Endothelial cell of umbilical vein (primary cell): ENCODE results near the gene IL1RL2. TPM values are rescaled to one million over a fixed set of nuclear protein-coding genes. Genes with fewer than 3 reads are reported as not detected.

Experiments used
- BruUV-seq: library from RNA; stranded (reverse); fragments of 400-500 nt; replicated peaks from 2 replicates; lab custom pipeline; 2021; lab: Mats Ljungman, UMichigan
- CTCF ChIA-PET: fragments of 300-600, 350-600 bp; sonication (Branson Sonifier 250); formaldehyde crosslinking; loops from one replicate; lab custom pipeline; 2021; ENCODE audit warnings: antibody characterized with exemption, inconsistent platforms; lab: Charles Lee
- POLR2A ChIA-PET: fragments of 300-600, 350-600 bp; sonication (Branson Sonifier 250); formaldehyde crosslinking; loops from one replicate; lab custom pipeline; 2021; ENCODE audit warnings: antibody characterized with exemption, inconsistent platforms; lab: Charles Lee
- DNase-seq: peaks from one replicate; pipeline ENCODE4 v3.0.0-alpha.2; 2011; ENCODE audit warnings: low read depth, low spot score
- FAIRE-seq: peaks from 2 replicates; lab custom pipeline; 2011; peaks lifted over from hg19 to GRCh38; lab: Jason Lieb, UNC
- H2AFZ ChIP-seq: 2 replicates; pipeline ENCODE4 v1.6.0; 2012; ENCODE audit warnings: low read depth, low read length, control low read depth, inconsistent platforms
- H3K27ac ChIP-seq: 2 replicates; pipeline ENCODE4 v1.5.1; 2011; ENCODE audit warnings: low read depth, mild to moderate bottlenecking, control low read depth, low read length, moderate library complexity; ENCODE audit not compliant: insufficient read depth
- H3K27me3 ChIP-seq, 2 experiments: 2 replicates each; pipeline versions ENCODE4 v1.6.0 to v1.6.1; 2011; ENCODE audit warnings: low read length in 2 of 2, mixed read lengths in 1 of 2; ENCODE audit not compliant: control insufficient read depth in 2 of 2, insufficient read depth in 2 of 2
- H3K36me3 ChIP-seq, 2 experiments: 2 replicates in 1 of 2; 3 replicates in 1 of 2; pipeline ENCODE4 v1.5.1; 2011; ENCODE audit warnings: low read length in 2 of 2, mild to moderate bottlenecking in 1 of 2, moderate library complexity in 1 of 2; ENCODE audit not compliant: control insufficient read depth in 2 of 2, insufficient read depth in 2 of 2; ENCODE audit errors: extremely low read depth in 1 of 2
- H3K4me1 ChIP-seq: 3 replicates; pipeline ENCODE4 v1.5.1; 2011; ENCODE audit warnings: mild to moderate bottlenecking, low read length; ENCODE audit not compliant: control insufficient read depth, insufficient read depth; ENCODE audit errors: extremely low read depth
- H3K4me2 ChIP-seq: 2 replicates; pipeline ENCODE4 v1.6.1; 2011; ENCODE audit warnings: low read length, control low read depth, mixed read lengths; ENCODE audit not compliant: insufficient read depth
- H3K4me3 ChIP-seq, 3 experiments: fragments of 200-600 bp in 1 of 3; sonication (generic), shearing (Covaris generic) in 1 of 3; replicated peaks in 1 of 3; 2 replicates each; pipeline ENCODE4 v1.5.1; 2011 to 2016; ENCODE audit warnings: control low read depth in 3 of 3, low read length in 3 of 3, mild to moderate bottlenecking in 2 of 3, inconsistent platforms in 1 of 3, low read depth in 1 of 3, moderate library complexity in 1 of 3; ENCODE audit not compliant: insufficient read depth in 1 of 3
- H3K79me2 ChIP-seq: 2 replicates; pipeline ENCODE4 v1.6.0; 2012; ENCODE audit warnings: low read length, inconsistent platforms; ENCODE audit not compliant: control insufficient read depth, insufficient read depth
- H3K9ac ChIP-seq: replicated peaks from 2 replicates; pipeline ENCODE3; 2011; ENCODE audit warnings: low read length, control low read depth; ENCODE audit not compliant: insufficient read depth; ENCODE audit errors: extremely low read depth
- H3K9me1 ChIP-seq: replicated peaks from 3 replicates; pipeline ENCODE4 v1.6.0; 2011; ENCODE audit warnings: mild to moderate bottlenecking, low read length; ENCODE audit not compliant: control insufficient read depth, insufficient read depth; ENCODE audit errors: extremely low read depth
- H3K9me3 ChIP-seq: replicated peaks from 2 replicates; pipeline ENCODE4 v1.5.1; 2012; ENCODE audit warnings: low read length, inconsistent platforms; ENCODE audit not compliant: control insufficient read depth, insufficient read depth
- H4K20me1 ChIP-seq: replicated peaks from 2 replicates; pipeline ENCODE3; 2011; ENCODE audit warnings: mild to moderate bottlenecking, low read length; ENCODE audit not compliant: control insufficient read depth, insufficient read depth; ENCODE audit errors: extremely low read depth
- EZH2 ChIP-seq: IDR thresholded peaks from 2 replicates; pipeline ENCODE4 v1.6.1; 2012; ENCODE audit warnings: borderline replicate concordance, low read depth, mild to moderate bottlenecking, moderate library complexity, low read length, inconsistent platforms; ENCODE audit not compliant: severe bottlenecking
- FOS ChIP-seq: IDR thresholded peaks from 2 replicates; pipeline ENCODE4 v1.6.1; 2011; ENCODE audit warnings: mild to moderate bottlenecking, low read length, moderate library complexity, borderline replicate concordance; ENCODE audit not compliant: insufficient read depth
- GATA2 ChIP-seq: IDR thresholded peaks from 2 replicates; pipeline ENCODE4 v1.7.0; 2011; ENCODE audit warnings: low read depth, mild to moderate bottlenecking, moderate library complexity, mixed read lengths, low read length; ENCODE audit not compliant: insufficient read length, insufficient read depth
- JUN ChIP-seq: IDR thresholded peaks from 2 replicates; pipeline ENCODE4 v1.6.1; 2011; ENCODE audit warnings: borderline replicate concordance, low read depth; ENCODE audit not compliant: insufficient read length, insufficient read depth
- MAX ChIP-seq: IDR thresholded peaks from 2 replicates; pipeline ENCODE4 v1.6.1; 2011; ENCODE audit not compliant: insufficient read depth, insufficient read length
- MYC ChIP-seq: IDR thresholded peaks from one replicate; pipeline ENCODE4 v1.6.1; 2011; ENCODE audit warnings: mild to moderate bottlenecking, low read depth, low read length
- POLR2A ChIP-seq: IDR thresholded peaks from 2 replicates; pipeline ENCODE4 v1.6.1; 2012; ENCODE audit warnings: low read depth, mild to moderate bottlenecking, control low read depth, low read length
- POLR2AphosphoS5 ChIP-seq: IDR thresholded peaks from 2 replicates; pipeline ENCODE4 v1.6.1; 2012; ENCODE audit warnings: low read depth, mild to moderate bottlenecking, control low read depth, low read length, moderate library complexity; ENCODE audit not compliant: insufficient read depth
- dilution Hi-C: fragments of 300-500 bp; cut with MboI; formaldehyde crosslinking; loops from one replicate; pipeline ENCODE4 v1.15.0; 2019; ENCODE audit warnings: low sequenced_read_pairs; ENCODE audit not compliant: extremely low pct_ligation_motif_present
- intact Hi-C: fragments of 100-400 bp; cut with micrococcal nuclease; formaldehyde crosslinking; loops from one replicate; pipeline ENCODE4 v1.10.0; 2022
- polyA plus RNA-seq, 4 experiments: library from polyadenylated mRNA; depleted of rRNA in 3 of 4; stranded (reverse) in 3 of 4; unstranded in 1 of 4; fragments of >200 nt; gene quantifications; 2 replicates each; pipeline versions ENCODE4 v1.2.1 to v1.2.3, GENCODE V29; 2011 to 2012; ENCODE audit warnings: missing spikeins in 1 of 4
- total RNA-seq: library from RNA; stranded (reverse); gene quantifications from 2 replicates; pipeline ENCODE4 v1.2.3, GENCODE V29; 2021
- TF ChIP-seq, protein P1 (sequence below), 2 donors: IDR thresholded peaks; 1 replicate in 1 of 2; 2 replicates in 1 of 2; pipeline ENCODE4 v1.5.1; 2011; ENCODE audit warnings: low read length in 2 of 2, mild to moderate bottlenecking in 2 of 2, moderate library complexity in 2 of 2, control low read depth in 1 of 2, inconsistent platforms in 1 of 2, low read depth in 1 of 2; ENCODE audit not compliant: insufficient read depth in 1 of 2; ENCODE audit errors: extremely low read depth in 1 of 2

IL1RL2 gene
- total and polyA plus RNA-seq, 2 donors (not counting 3 experiments of a cell fraction or from before 2014, with no cell fraction given): 0.11 TPM; not detected in 1

- TF ChIP-seq MAX (no peak), JUN (no peak), GATA2 (no peak), POLR2AphosphoS5 (no peak)
- no peaks in the 10 kb centered on the region for H4K20me1 ChIP-seq
- FAIRE-seq: no peak
- H3K9me3 ChIP-seq: no peaks in the 10 kb centered on the region
- dilution Hi-C loops: no loop called here
- no peak overlapping the region for H3K27ac ChIP-seq
- no peak overlapping the region for H3K9ac ChIP-seq
- BruUV-seq: no TSS peak
- no peak overlapping the region for H3K4me2 ChIP-seq
- no peaks in the 10 kb centered on the region for H3K27me3 ChIP-seq
- H3K9me1 ChIP-seq: no peaks in the 10 kb centered on the region
- CTCF ChIA-PET: interaction anchor here (1.0 kb wide), 1 partner anchor 43 kb away, joined by 3 read pairs; no protein-coding TSS in a partner anchor
- intact Hi-C loops: no loop called here
- no peak for DNase-seq
- H3K36me3 ChIP-seq: no peaks in the 10 kb centered on the region
- no peaks in the 10 kb centered on the region for H3K4me1 ChIP-seq
- H3K79me2 ChIP-seq: no peaks in the 10 kb centered on the region
- no peak overlapping the region for H3K4me3 ChIP-seq
- H2AFZ ChIP-seq: no peak overlapping the region
- POLR2A ChIA-PET: no interaction called here
These were observed 10.7 kb downstream of the IL1RL2 start for GRCh38 chr2:102197389-102198137.

- Histone ChIP-seq H3K4me3 (no peak overlapping the region), H3K4me1 (no peaks in the 10 kb centered on the region), H2AFZ (no peak overlapping the region), H3K9me1 (no peaks in the 10 kb centered on the region), H3K36me3 (no peaks in the 10 kb centered on the region), H3K27me3 (no peaks in the 10 kb centered on the region), H3K27ac (no peak overlapping the region), H4K20me1 (no peaks in the 10 kb centered on the region), H3K9ac (no peak overlapping the region), H3K9me3 (no peaks in the 10 kb centered on the region), H3K4me2 (no peak overlapping the region), H3K79me2 (no peaks in the 10 kb centered on the region)
- no TSS peak for BruUV-seq
- TF ChIP-seq FOS: no peak
- TF ChIP-seq POLR2A: no peak
- TF ChIP-seq GATA2: no peak
- TF ChIP-seq, protein P1, sequence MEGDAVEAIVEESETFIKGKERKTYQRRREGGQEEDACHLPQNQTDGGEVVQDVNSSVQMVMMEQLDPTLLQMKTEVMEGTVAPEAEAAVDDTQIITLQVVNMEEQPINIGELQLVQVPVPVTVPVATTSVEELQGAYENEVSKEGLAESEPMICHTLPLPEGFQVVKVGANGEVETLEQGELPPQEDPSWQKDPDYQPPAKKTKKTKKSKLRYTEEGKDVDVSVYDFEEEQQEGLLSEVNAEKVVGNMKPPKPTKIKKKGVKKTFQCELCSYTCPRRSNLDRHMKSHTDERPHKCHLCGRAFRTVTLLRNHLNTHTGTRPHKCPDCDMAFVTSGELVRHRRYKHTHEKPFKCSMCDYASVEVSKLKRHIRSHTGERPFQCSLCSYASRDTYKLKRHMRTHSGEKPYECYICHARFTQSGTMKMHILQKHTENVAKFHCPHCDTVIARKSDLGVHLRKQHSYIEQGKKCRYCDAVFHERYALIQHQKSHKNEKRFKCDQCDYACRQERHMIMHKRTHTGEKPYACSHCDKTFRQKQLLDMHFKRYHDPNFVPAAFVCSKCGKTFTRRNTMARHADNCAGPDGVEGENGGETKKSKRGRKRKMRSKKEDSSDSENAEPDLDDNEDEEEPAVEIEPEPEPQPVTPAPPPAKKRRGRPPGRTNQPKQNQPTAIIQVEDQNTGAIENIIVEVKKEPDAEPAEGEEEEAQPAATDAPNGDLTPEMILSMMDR (IDR thresholded peaks at IDR 0.05; ENCODE audit: extremely low read depth in 1 of 2, insufficient read depth in 1 of 2, low read depth in 1 of 2, low read length in 2 of 2): no peak
- TF ChIP-seq POLR2AphosphoS5: no peak
- TF ChIP-seq EZH2: no peak
- TF ChIP-seq MAX: no peak
- TF ChIP-seq MYC: no peak
- no peak for TF ChIP-seq JUN
- CTCF ChIA-PET: no interaction called here
- dilution Hi-C loops: no loop called here
- POLR2A ChIA-PET: no interaction called here
- no peak for DNase-seq
- FAIRE-seq: no peak
- intact Hi-C loops: no loop called here
These were observed 13.7 kb downstream of the IL1RL2 start for GRCh38 chr2:102200539-102200938.
